Activated CD8-positive, alpha-beta memory T cell treated with anti-CD3 and anti-CD28 coated beads, Interleukin-2, amount 50 U/mL, for 24 hours (primary cell): ENCODE measurements around the gene CDC42SE2.
"Not testable (repeated sequence)": the region's sequence is repeated elsewhere in the genome, so short reads cannot be mapped to it uniquely, and the experiment has no call there.

Source experiments
- DNase-seq: peaks from one replicate; pipeline ENCODE4 v3.0.0-alpha.2; 2020; ENCODE audit errors: extremely low read depth

Gene CDC42SE2

GRCh38 chr5:131277875-131278740 lies 14.3 kb downstream of the CDC42SE2 start:
- DNase-seq, result no peak

- not testable (repeated sequence) for DNase-seq
Observed at GRCh38 chr5:131278741-131279124, 14.9 kb downstream of the CDC42SE2 start.

- DNase-seq, result no peak
Observed at GRCh38 chr5:131279204-131279603, 15.4 kb downstream of the CDC42SE2 start.

- DNase-seq, result no peak
Observed at GRCh38 chr5:131280417-131280816, 16.6 kb downstream of the CDC42SE2 start.

- no peak for DNase-seq
Observed at GRCh38 chr5:131281133-131281867, 17.4 kb downstream of the CDC42SE2 start.

- no peak for DNase-seq
Observed at GRCh38 chr5:131281868-131282234, 18.0 kb downstream of the CDC42SE2 start.

- DNase-seq, result no peak
Observed at GRCh38 chr5:131282235-131282634, 18.4 kb downstream of the CDC42SE2 start.

- no peak for DNase-seq
Observed at GRCh38 chr5:131285703-131286399, 22.0 kb downstream of the CDC42SE2 start.

- no peak for DNase-seq
Observed at GRCh38 chr5:131286400-131286715, 22.5 kb downstream of the CDC42SE2 start.

GRCh38 chr5:131288328-131288727 lies 24.5 kb downstream of the CDC42SE2 start:
- no peak for DNase-seq

GRCh38 chr5:131289738-131290137 lies 25.9 kb downstream of the CDC42SE2 start:
- no peak for DNase-seq

- DNase-seq, result no peak
Observed at GRCh38 chr5:131296213-131296672, 32.4 kb downstream of the CDC42SE2 start.

GRCh38 chr5:131297886-131298285 lies 34.0 kb downstream of the CDC42SE2 start:
- no peak for DNase-seq

GRCh38 chr5:131299465-131299864 lies 35.6 kb downstream of the CDC42SE2 start:
- DNase-seq, result no peak

GRCh38 chr5:131302506-131302905 lies 38.7 kb downstream of the CDC42SE2 start:
- DNase-seq, result no peak

- no peak for DNase-seq
Observed at GRCh38 chr5:131303537-131303936, 39.7 kb downstream of the CDC42SE2 start.

- no peak for DNase-seq
Observed at GRCh38 chr5:131304414-131304813, 40.6 kb downstream of the CDC42SE2 start.

- DNase-seq, result no peak
Observed at GRCh38 chr5:131305138-131305689, 41.4 kb downstream of the CDC42SE2 start.

GRCh38 chr5:131305906-131306305 lies 42.1 kb downstream of the CDC42SE2 start:
- no peak for DNase-seq

- not testable (repeated sequence) for DNase-seq
Observed at GRCh38 chr5:131312235-131312772, 48.5 kb downstream of the CDC42SE2 start.

- no peak for DNase-seq
Observed at GRCh38 chr5:131316026-131316425, 52.2 kb downstream of the CDC42SE2 start.

GRCh38 chr5:131316822-131317221 lies 53.0 kb downstream of the CDC42SE2 start:
- no peak for DNase-seq
